H1 (cell line): ENCODE measurements around the gene KCNQ1OT1. TPM values are rescaled to one million over a fixed set of nuclear protein-coding genes. Genes with fewer than 3 reads are reported as not detected.

Source experiments
- BACH1 ChIP-seq: IDR thresholded peaks from 2 replicates; pipeline ENCODE4 v1.6.1; 2012; ENCODE audit warnings: low read length, improper control_type of control experiment
- CTCF ChIP-seq, 3 experiments: IDR thresholded peaks; 1 replicate in 2 of 3; 2 replicates in 1 of 3; pipeline versions ENCODE4 v1.5.1 to v1.6.1; 2011; ENCODE audit warnings: low read length in 3 of 3, mild to moderate bottlenecking in 3 of 3, inconsistent platforms in 2 of 3, low read depth in 1 of 3, moderate library complexity in 1 of 3; ENCODE audit not compliant: insufficient read depth in 1 of 3; ENCODE audit errors: control extremely low read depth in 1 of 3
- FOSL1 ChIP-seq: IDR thresholded peaks from 2 replicates; pipeline ENCODE4 v1.6.1; 2011; ENCODE audit warnings: mild to moderate bottlenecking, low read depth, low read length, moderate library complexity; ENCODE audit not compliant: insufficient read depth
- JUN ChIP-seq: IDR thresholded peaks from 2 replicates; pipeline ENCODE4 v1.6.1; 2011; ENCODE audit warnings: low read depth, mild to moderate bottlenecking, improper control_type of control experiment, low read length
- POLR2AphosphoS5 ChIP-seq: IDR thresholded peaks from 2 replicates; pipeline ENCODE4 v1.6.1; 2011; ENCODE audit warnings: low read depth, low read length
- SRF ChIP-seq: IDR thresholded peaks from 2 replicates; pipeline ENCODE4 v1.6.1; 2011; ENCODE audit warnings: mild to moderate bottlenecking, low read depth, low read length, moderate library complexity
- polyA plus RNA-seq, 7 experiments: library from polyadenylated mRNA; depleted of rRNA in 3 of 7; stranded (reverse) in 5 of 7; unstranded in 2 of 7; fragments of >200 nt in 5 of 7; fragments of 200-250 nt in 2 of 7; gene quantifications; 1 replicate in 5 of 7; 2 replicates in 1 of 7; 4 replicates in 1 of 7; pipeline versions ENCODE4 v1.2.1 to v1.2.3, GENCODE V29; 2011 to 2013; ENCODE audit warnings: missing spikeins in 2 of 7, mixed read lengths in 2 of 7
- total RNA-seq: library from RNA; stranded (reverse); fragmentation: NEBNext Ultra II Directional; extraction: Animal tissue kit (Norgen Biotek cat#: 25700); gene quantifications from 2 replicates; pipeline ENCODE4 v1.2.1, GENCODE V29; 2021

The KCNQ1OT1 gene
- total and polyA plus RNA-seq, 2 of the 8 experiments (the other 6 are each of a cell fraction or from before 2014, with no cell fraction given), result 0.21 to 1.2 TPM

- TF ChIP-seq JUN (no peak), FOSL1 (no peak), BACH1 (no peak), CTCF (IDR thresholded peaks at IDR 0.05; ENCODE audit: control extremely low read depth in 1 of 3, insufficient read depth in 1 of 3, low read depth in 1 of 3, low read length in 3 of 3) (no peak), POLR2AphosphoS5 (no peak), SRF (no peak)
- TF ChIP-seq, all 59 proteins: peak for 0
These were observed 112.5 kb downstream of the KCNQ1OT1 start (continued) for GRCh38 chr11:2587132-2587930.
